ENCODE data around the gene SLC15A3.

Gene SLC15A3

GRCh38 chr11:60902625-60903024 lies 49.4 kb downstream of the SLC15A3 start:
- Histone ChIP-seq H3K27ac (ENCODE audit: low read length) (no peak overlapping the region), H3K4me2 (ENCODE audit: low read length) (no peak overlapping the region), H3K9me3 (ENCODE audit: insufficient read depth, low read length) (no peaks in the 10 kb centered on the region), H4K20me1 (ENCODE audit: insufficient read depth, low read length) (peaks cover 34% of the 10 kb centered on the region), H3K79me2 (ENCODE audit: low read length) (peaks cover 51% of the 10 kb centered on the region), H3K27me3 (ENCODE audit: low read depth, low read length) (no peaks in the 10 kb centered on the region), H3K36me3 (replicated peaks; ENCODE audit: low read depth, low read length) (peaks cover 72% of the 10 kb centered on the region), H3K4me3 (ENCODE audit: low read length) (no peak overlapping the region), H3K4me1 (ENCODE audit: low read length) (peaks cover 20% of the 10 kb centered on the region), H3K9ac (ENCODE audit: low read length) (no peak overlapping the region), H2AFZ (ENCODE audit: low read depth, low read length) (no peak overlapping the region)
- TF ChIP-seq CTCF (IDR thresholded peaks at IDR 0.05; ENCODE audit: low read depth, low read length) (no peak), EZH2phosphoT487 (IDR thresholded peaks at IDR 0.05; ENCODE audit: low read depth) (no peak)

GRCh38 chr11:60900673-60901404 lies 51.1 kb downstream of the SLC15A3 start:
- no peak overlapping the region for H3K4me2 ChIP-seq (ENCODE audit: low read length)
- no peaks in the 10 kb centered on the region for H3K9me3 ChIP-seq (ENCODE audit: insufficient read depth, low read length)
- no peaks in the 10 kb centered on the region for H3K27me3 ChIP-seq (ENCODE audit: low read depth, low read length)
- no peak overlapping the region for H2AFZ ChIP-seq (ENCODE audit: low read depth, low read length)
- peaks cover 33% of the 10 kb centered on the region for H4K20me1 ChIP-seq (ENCODE audit: insufficient read depth, low read length)
- H3K79me2 ChIP-seq (ENCODE audit: low read length): peaks cover 46% of the 10 kb centered on the region
- no peak for TF ChIP-seq EZH2phosphoT487 (IDR thresholded peaks at IDR 0.05; ENCODE audit: low read depth)
- TF ChIP-seq CTCF (IDR thresholded peaks at IDR 0.05; ENCODE audit: low read depth, low read length): no peak
- peaks cover 12% of the 10 kb centered on the region for H3K4me1 ChIP-seq (ENCODE audit: low read length)
- H3K4me3 ChIP-seq (ENCODE audit: low read length): no peak overlapping the region
- no peak overlapping the region for H3K9ac ChIP-seq (ENCODE audit: low read length)
- H3K36me3 ChIP-seq (replicated peaks; ENCODE audit: low read depth, low read length): peaks cover 86% of the 10 kb centered on the region
- H3K27ac ChIP-seq (ENCODE audit: low read length): no peak overlapping the region

GRCh38 chr11:60899977-60900376 lies 52.0 kb downstream of the SLC15A3 start:
- Histone ChIP-seq H3K4me3 (ENCODE audit: low read length) (no peak overlapping the region), H3K36me3 (replicated peaks; ENCODE audit: low read depth, low read length) (peaks cover 91% of the 10 kb centered on the region), H3K9me3 (ENCODE audit: insufficient read depth, low read length) (no peaks in the 10 kb centered on the region), H3K4me2 (ENCODE audit: low read length) (no peak overlapping the region), H2AFZ (ENCODE audit: low read depth, low read length) (no peak overlapping the region), H3K79me2 (ENCODE audit: low read length) (peaks cover 37% of the 10 kb centered on the region), H4K20me1 (ENCODE audit: insufficient read depth, low read length) (peaks cover 24% of the 10 kb centered on the region), H3K27me3 (ENCODE audit: low read depth, low read length) (no peaks in the 10 kb centered on the region), H3K4me1 (ENCODE audit: low read length) (peaks cover 6% of the 10 kb centered on the region), H3K27ac (ENCODE audit: low read length) (no peak overlapping the region), H3K9ac (ENCODE audit: low read length) (no peak overlapping the region)
- TF ChIP-seq CTCF (IDR thresholded peaks at IDR 0.05; ENCODE audit: low read depth, low read length): no peak
- TF ChIP-seq EZH2phosphoT487 (IDR thresholded peaks at IDR 0.05; ENCODE audit: low read depth): no peak

- no peaks in the 10 kb centered on the region for H3K27me3 ChIP-seq (ENCODE audit: low read depth, low read length)
- H3K27ac ChIP-seq (ENCODE audit: low read length): no peak overlapping the region
- H3K9me3 ChIP-seq (ENCODE audit: insufficient read depth, low read length): no peaks in the 10 kb centered on the region
- H3K9ac ChIP-seq (ENCODE audit: low read length): no peak overlapping the region
- H3K36me3 ChIP-seq (replicated peaks; ENCODE audit: low read depth, low read length): peaks cover 90% of the 10 kb centered on the region
- no peak overlapping the region for H3K4me3 ChIP-seq (ENCODE audit: low read length)
- H4K20me1 ChIP-seq (ENCODE audit: insufficient read depth, low read length): peaks cover 17% of the 10 kb centered on the region
- no peak overlapping the region for H3K4me2 ChIP-seq (ENCODE audit: low read length)
- H3K4me1 ChIP-seq (ENCODE audit: low read length): no peaks in the 10 kb centered on the region
- peaks cover 30% of the 10 kb centered on the region for H3K79me2 ChIP-seq (ENCODE audit: low read length)
- no peak overlapping the region for H2AFZ ChIP-seq (ENCODE audit: low read depth, low read length)
- TF ChIP-seq CTCF (IDR thresholded peaks at IDR 0.05; ENCODE audit: low read depth, low read length) (peak; percentile 99), EZH2phosphoT487 (IDR thresholded peaks at IDR 0.05; ENCODE audit: low read depth) (no peak)
Observed at GRCh38 chr11:60899046-60899936, 52.7 kb downstream of the SLC15A3 start.
